ENCODE measurements around the gene CDH23. TPM values are rescaled to one million over a fixed set of nuclear protein-coding genes. Genes with fewer than 3 reads are reported as not detected.

The CDH23 gene
- total RNA-seq, 2 donors from 2014 or later = 0.06 TPM; not detected in 1

DNA sequence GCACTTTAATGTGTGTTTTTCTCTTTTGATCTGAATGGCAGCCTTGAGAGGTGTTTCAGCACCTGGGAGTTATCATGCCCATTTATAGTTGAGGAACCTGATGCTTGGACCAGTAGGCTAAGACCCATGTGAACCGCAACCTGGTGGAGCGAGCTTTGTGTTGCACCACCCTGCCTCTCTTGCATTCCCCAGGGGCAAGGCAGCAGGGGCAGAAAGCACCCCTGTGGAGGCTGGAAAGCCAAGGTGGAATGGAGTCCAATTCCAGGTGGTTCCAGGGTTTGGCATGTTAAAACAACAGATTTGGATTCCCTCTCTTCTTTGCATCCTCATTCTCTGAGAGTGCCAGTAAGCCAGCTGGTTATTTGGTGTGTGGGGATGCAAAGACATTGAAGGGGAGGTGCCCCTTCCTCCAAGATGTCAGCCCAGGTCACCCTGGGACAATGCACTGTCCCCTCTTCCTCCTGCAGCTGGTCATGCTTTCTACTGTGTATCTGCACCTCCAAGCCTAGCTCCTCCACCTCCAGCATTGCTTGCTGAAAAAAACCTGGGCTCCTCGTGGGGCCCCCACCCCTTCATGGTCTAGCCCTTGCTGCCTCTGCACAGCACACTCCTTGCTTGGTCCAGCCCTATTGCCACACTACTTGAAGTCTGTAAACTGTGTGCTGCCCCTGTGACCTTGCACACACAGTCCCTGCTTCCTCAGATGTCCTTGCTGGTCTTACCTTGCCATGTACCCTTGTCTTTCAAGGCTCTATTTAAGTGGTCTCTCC is 5.6 kb upstream of the CDH23 start:
- Mint-ChIP-seq H3K4me3 (no peak overlapping the region), H3K27ac (no peak overlapping the region), H3K36me3 (no peaks in the 10 kb centered on the region), H3K9me3 (no peaks in the 10 kb centered on the region), H3K4me1 (ENCODE audit: low read depth in 2 of 2) (peaks cover 0 to 2% of the 10 kb centered on the region in 2 donors), H3K27me3 (peaks cover 33 to 48% of the 10 kb centered on the region in 2 donors)
- DNase-seq (ENCODE audit: low spot score) (no peak), ATAC-seq (peak in 1 of 2 donors; percentile 10)

DNA sequence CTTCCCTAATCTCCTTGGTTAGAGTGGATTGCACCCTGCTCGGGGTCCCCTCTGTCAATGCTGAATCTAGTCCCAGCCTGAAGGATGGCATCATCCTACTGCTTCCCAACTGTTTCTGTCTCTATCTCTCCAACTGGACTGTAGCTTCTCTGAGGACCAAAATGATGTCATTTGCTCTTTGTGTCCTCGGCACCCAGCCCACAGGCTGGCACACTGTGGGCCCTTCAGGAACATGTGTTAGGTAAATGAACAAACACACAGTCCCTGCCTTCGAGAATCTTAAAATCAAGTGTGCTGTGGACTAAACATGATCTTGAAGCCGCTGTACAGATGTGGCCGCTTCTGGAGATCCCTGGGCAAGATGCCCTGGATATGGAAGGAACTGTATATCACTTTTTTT is 5.0 kb upstream of the CDH23 start:
- peaks cover 33 to 50% of the 10 kb centered on the region in 2 donors for H3K27me3 Mint-ChIP-seq
- no peak for ATAC-seq
- H3K36me3 Mint-ChIP-seq = no peaks in the 10 kb centered on the region
- H3K27ac Mint-ChIP-seq = no peak overlapping the region
- no peak overlapping the region for H3K4me3 Mint-ChIP-seq
- no peak for DNase-seq (ENCODE audit: low spot score)
- no peaks in the 10 kb centered on the region for H3K9me3 Mint-ChIP-seq
- H3K4me1 Mint-ChIP-seq (ENCODE audit: low read depth in 2 of 2) = peaks cover 0 to 3% of the 10 kb centered on the region in 2 donors

DNA sequence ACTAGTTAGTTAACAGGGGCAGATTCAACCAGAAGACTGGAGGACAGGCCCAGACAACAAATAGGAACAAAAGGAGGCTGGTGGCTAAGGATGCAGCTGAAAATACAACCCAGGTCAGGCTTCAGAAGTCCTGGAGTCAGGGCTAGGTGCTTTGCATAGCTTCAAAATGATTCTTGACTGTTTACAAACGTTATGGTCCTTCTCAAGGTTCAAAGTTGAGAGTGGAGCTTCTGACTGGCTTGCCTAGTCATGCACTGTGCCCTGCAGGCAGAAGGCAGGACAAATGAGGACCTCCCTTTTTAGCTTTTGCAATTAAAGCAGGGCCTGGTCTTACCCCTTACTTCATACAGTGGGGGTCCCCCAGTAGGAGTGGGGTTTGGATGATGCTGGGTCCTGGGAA is 4.4 kb upstream of the CDH23 start:
- ATAC-seq (no peak), DNase-seq (ENCODE audit: low spot score) (no peak)
- Mint-ChIP-seq H3K27ac (no peak overlapping the region), H3K9me3 (no peaks in the 10 kb centered on the region), H3K4me3 (no peak overlapping the region), H3K36me3 (no peaks in the 10 kb centered on the region), H3K4me1 (ENCODE audit: low read depth in 2 of 2) (peaks cover 0 to 3% of the 10 kb centered on the region in 2 donors), H3K27me3 (peaks cover 33 to 50% of the 10 kb centered on the region in 2 donors)

DNA sequence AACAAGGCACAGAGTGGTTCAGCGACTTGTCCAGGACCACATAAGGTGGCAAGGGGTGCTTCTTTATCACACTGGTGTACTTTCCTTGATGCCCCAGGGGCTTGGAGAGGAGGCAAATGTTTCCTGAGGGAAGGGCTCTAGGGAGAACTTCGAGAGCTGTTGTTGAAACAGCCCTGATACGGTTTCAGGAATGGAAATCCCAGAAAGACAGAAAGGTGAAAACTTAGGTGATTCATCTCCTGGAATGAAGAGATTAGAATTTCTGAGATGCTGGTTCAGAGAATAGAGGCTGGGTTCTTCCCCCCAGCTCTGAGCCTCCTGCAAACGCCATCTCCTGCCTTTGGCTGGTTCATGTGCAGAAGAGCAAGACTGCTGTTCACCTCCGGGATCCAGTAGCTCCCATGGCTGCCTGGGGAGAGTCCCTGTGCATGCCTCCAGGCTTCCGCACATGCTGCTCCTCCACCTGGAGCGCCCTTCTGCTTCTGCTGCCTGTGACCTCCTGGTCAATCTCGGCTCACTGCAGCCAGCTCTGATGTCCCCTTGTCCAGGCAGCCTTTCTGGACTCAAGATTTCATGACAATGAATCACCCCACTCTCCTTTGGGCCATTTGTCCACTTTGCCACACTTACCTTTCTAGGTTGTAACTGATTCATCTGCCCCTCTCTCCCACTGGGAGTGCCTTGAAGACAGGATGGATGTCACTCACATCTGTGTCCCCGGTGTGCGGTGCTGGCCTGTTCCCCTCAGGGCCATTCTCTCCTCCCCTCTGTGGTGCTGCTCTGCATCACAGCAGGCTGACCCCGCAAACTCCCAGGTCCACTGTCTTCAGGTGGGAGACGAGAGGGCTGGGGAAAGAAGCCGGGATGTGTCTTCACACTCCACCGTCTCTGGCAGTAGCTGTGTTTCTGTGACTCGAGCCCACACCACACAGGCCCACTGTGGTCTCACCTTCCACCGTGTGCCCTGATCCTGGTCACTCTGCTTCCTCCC is 3.6 kb upstream of the CDH23 start:
- Mint-ChIP-seq H3K4me1 (ENCODE audit: low read depth in 2 of 2) (peaks cover 2 to 4% of the 10 kb centered on the region in 2 donors), H3K4me3 (no peak overlapping the region), H3K27ac (no peak overlapping the region), H3K36me3 (no peaks in the 10 kb centered on the region), H3K27me3 (peaks cover 34 to 50% of the 10 kb centered on the region in 2 donors), H3K9me3 (no peaks in the 10 kb centered on the region)
- no peak for DNase-seq (ENCODE audit: low spot score)
- no peak for ATAC-seq

DNA sequence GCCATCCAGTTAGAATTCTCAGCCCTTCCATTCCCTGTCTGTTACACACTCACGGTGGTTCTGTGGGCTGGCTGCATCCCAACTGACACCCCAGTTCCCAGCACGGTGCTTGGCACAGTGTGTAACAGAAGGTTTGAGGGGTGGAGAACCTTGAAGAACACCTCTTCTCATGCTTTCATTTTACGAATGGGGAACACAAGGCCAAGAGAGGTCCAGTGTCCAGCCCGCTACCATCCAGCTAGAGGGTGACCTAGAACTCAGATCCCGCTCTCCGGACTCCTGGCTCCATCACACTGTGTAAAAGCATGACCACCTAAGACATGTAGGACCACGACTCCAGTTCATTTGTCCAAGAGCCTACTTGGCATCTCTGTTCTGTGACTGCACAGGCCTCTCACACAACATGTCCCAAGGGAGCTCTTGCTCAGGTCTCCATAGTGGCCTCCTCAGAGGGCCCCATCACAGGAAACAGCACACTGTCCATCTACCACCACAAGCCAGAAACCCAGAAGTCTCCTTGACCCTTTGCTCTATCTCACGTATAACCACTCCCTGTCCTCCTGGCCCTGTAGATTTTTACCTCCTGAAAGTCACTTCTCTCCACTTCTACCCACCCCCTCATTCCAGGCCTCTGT is 2.8 kb upstream of the CDH23 start:
- Mint-ChIP-seq H3K36me3 (no peaks in the 10 kb centered on the region), H3K4me3 (no peak overlapping the region), H3K9me3 (no peaks in the 10 kb centered on the region), H3K27me3 (peaks cover 39 to 50% of the 10 kb centered on the region in 2 donors), H3K4me1 (ENCODE audit: low read depth in 2 of 2) (peaks cover 5 to 6% of the 10 kb centered on the region in 2 donors), H3K27ac (no peak overlapping the region)
- ATAC-seq (no peak), DNase-seq (ENCODE audit: low spot score) (no peak)

DNA sequence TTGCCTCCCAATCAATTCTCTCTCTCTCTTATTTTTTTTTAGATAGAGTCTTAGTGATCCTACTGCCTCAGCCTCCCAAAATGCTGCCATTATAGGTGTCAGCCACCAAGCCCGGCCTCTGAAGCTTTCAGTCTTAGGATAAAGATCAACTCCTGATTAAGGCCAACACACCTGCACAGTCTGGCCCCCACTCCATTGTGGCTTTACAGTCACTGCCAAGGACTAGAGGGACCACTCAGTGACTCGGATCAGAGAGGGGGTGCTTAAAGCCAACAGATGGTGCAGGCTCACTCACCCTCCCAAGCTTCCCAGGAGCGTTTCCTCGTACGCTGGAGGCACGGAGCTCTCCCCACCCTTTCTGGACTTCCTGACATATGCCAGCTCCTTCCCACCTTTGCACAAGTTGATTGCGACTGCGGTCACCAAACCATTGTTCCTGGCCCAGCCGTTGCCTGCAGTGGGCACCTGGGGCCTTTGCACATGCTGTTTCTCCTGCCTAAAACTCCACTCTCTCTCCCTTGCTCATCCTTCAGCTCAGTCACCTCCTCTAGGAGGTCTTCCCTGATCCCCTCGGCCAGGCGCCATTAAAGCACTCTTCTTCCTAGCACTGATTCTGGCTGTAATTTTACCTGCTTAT is 1.7 kb upstream of the CDH23 start:
- ATAC-seq = no peak
- no peaks in the 10 kb centered on the region for H3K9me3 Mint-ChIP-seq
- no peak overlapping the region for H3K27ac Mint-ChIP-seq
- no peak for DNase-seq (ENCODE audit: low spot score)
- H3K4me1 Mint-ChIP-seq (ENCODE audit: low read depth in 2 of 2) = peaks cover 5 to 6% of the 10 kb centered on the region in 2 donors
- peak overlapping the region; percentile 36 for H3K4me3 Mint-ChIP-seq
- H3K36me3 Mint-ChIP-seq = no peaks in the 10 kb centered on the region
- peaks cover 42 to 56% of the 10 kb centered on the region in 2 donors for H3K27me3 Mint-ChIP-seq

DNA sequence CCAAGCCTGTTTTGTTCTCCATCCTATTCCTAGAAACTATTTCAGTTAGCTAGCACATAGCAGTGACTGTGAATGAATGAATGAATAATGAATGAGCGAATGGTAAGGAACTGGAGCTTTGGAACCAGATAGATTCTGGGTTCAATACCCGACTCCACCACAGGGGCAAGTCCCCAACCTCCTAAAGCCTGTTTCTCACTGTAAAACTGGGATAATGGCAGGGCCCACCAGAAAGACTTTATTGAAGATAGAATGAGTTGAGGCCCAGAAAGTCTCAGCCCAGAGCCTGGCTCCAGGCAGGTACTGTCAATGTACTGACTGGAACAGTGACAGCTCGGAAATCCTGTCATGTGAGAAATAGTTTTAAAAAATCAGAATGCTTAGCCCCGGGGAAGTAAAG is 1.1 kb upstream of the CDH23 start:
- Mint-ChIP-seq H3K9me3 (no peaks in the 10 kb centered on the region), H3K4me3 (peak overlapping the region; percentile 36), H3K4me1 (ENCODE audit: low read depth in 2 of 2) (peaks cover 5 to 6% of the 10 kb centered on the region in 2 donors), H3K27ac (no peak overlapping the region), H3K36me3 (no peaks in the 10 kb centered on the region), H3K27me3 (peaks cover 45 to 59% of the 10 kb centered on the region in 2 donors)
- ATAC-seq (no peak), DNase-seq (ENCODE audit: low spot score) (no peak)

DNA sequence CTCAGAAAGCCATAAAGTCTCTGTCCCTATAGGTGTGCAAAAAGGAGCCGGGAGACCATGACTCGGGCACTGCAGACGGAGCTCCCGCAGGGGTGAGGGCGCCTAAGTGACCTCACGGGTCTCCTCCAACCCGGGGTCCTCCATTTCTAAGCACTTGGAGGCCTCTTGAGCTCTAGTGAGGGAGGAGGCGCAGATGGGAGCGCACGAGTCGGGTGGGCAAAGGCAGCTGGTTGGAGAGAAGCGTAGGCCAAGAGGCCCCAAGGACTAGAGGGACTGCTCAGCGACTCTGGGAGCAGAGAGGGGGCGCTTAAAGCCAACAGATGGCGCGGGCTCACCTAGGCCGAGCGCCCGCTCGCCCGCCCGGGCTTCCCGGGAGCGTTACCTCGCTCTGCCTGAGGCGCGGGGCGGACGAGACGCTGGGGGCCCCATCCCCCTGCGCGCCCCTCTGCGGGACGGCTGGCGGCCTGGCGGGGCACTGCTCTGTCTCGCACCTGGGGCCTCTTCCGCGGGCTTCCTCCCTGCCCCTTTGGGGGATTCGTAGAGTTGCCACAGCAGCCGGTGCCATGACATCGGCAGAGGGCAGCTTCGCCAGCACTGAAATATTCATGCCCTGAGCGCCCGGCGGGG is 523 bp upstream of the CDH23 start:
- Mint-ChIP-seq H3K27me3 (peaks cover 49 to 59% of the 10 kb centered on the region in 2 donors), H3K4me1 (ENCODE audit: low read depth in 2 of 2) (peaks cover 5 to 6% of the 10 kb centered on the region in 2 donors), H3K9me3 (no peaks in the 10 kb centered on the region), H3K4me3 (peak overlapping the region; percentile 36), H3K36me3 (no peaks in the 10 kb centered on the region), H3K27ac (no peak overlapping the region)
- ATAC-seq (peak; percentile 20 to 22), DNase-seq (ENCODE audit: low spot score) (no peak)

DNA sequence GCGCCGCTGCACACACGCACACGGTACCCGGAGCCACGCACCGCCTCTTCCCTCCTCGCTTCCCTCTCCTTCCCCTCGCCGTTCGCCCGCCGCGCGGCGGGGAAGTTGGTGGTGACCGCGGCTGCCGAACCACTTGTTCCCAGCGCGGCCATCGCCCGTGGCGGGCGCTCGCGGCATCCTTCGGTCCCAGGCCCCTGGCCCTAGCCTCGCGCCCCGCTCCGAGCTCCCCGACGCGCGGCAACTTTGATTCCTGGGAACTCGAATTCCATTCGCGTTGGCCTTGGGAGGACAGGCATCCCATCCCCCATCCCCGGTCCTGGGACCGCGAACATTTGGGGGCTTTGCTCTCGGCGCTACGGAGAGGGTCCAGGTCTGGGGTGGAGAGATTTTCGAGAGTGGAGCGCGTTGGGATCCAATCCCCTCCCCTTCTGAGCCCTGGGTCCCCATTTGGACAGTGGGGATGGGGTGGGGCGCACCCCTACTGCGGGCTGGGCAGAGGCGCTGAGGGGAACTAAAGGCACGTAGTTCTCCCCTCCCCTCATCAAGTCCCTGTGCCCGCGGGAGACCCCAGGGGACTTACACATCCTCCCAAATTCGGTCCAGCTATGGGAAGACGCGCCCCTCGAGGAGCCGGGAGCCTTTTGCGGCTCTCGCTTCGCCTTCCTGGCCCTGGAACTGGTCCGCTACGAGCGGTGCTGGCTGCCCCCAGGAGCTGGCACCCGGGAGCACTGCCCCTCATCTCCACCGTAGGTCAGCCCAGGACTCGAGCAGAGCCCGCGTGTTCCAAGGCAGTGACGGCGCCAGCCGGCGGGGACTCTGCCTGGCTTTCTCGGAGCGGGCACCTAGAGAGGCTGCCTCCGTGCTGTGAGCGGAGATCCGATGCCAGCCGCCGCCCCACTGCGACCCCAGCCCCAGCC is 834 bp downstream of the CDH23 start:
- ATAC-seq (no peak), DNase-seq (ENCODE audit: low spot score) (no peak)
- Mint-ChIP-seq H3K4me3 (no peak overlapping the region), H3K4me1 (ENCODE audit: low read depth in 2 of 2) (peaks cover 5 to 6% of the 10 kb centered on the region in 2 donors), H3K27me3 (peaks cover 42 to 48% of the 10 kb centered on the region in 2 donors), H3K27ac (no peak overlapping the region), H3K36me3 (no peaks in the 10 kb centered on the region), H3K9me3 (no peaks in the 10 kb centered on the region)

DNA sequence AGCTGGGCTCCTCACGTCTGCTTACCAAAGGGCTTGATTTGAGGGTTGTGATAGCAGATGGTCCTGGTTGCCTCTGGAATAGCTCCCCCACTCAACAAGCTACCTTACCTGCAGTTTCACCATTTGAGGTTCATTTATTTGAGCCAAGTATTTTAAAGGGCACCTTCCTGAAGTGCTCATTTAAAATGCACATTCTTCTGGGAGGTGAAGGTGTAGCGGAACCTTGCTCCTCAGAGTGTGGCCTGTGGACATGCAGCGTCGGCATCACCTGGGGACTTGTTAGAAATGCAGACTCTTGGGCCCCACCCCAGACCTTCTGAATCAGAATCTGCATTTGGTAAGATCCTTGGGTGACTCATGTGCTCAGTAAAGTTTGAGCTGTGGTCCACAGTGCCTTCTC is 2.3 kb downstream of the CDH23 start:
- H3K27ac Mint-ChIP-seq = no peak overlapping the region
- H3K27me3 Mint-ChIP-seq = peaks cover 35 to 44% of the 10 kb centered on the region in 2 donors
- peaks cover 5 to 6% of the 10 kb centered on the region in 2 donors for H3K4me1 Mint-ChIP-seq (ENCODE audit: low read depth in 2 of 2)
- H3K36me3 Mint-ChIP-seq = no peaks in the 10 kb centered on the region
- DNase-seq (ENCODE audit: low spot score) = no peak
- no peak overlapping the region for H3K4me3 Mint-ChIP-seq
- H3K9me3 Mint-ChIP-seq = no peaks in the 10 kb centered on the region
- no peak for ATAC-seq

DNA sequence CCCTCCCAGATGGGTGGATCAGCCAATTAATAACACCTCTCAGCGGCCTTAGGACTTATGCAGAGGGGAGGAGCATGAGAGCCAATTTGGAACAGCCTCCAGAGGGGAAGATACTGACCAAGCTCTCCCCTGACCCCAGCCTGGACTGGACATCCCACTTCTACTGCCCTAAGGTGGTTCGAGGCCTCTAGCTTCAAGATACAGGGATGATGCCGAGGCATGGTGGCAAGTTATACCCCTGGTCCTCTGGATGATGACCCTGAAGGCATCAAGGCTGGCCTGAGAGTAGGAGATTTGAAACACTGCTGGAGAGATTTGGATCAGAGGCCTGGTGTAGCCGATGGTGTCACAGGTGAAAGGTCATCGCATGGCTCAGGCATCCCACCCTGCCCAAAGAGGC is 3.2 kb downstream of the CDH23 start:
- H3K4me3 Mint-ChIP-seq = no peak overlapping the region
- ATAC-seq (no peak), DNase-seq (ENCODE audit: low spot score) (no peak)
- peaks cover 5 to 6% of the 10 kb centered on the region in 2 donors for H3K4me1 Mint-ChIP-seq (ENCODE audit: low read depth in 2 of 2)
- H3K36me3 Mint-ChIP-seq = no peaks in the 10 kb centered on the region
- peaks cover 34 to 42% of the 10 kb centered on the region in 2 donors for H3K27me3 Mint-ChIP-seq
- H3K27ac Mint-ChIP-seq = no peak overlapping the region
- H3K9me3 Mint-ChIP-seq = no peaks in the 10 kb centered on the region

DNA sequence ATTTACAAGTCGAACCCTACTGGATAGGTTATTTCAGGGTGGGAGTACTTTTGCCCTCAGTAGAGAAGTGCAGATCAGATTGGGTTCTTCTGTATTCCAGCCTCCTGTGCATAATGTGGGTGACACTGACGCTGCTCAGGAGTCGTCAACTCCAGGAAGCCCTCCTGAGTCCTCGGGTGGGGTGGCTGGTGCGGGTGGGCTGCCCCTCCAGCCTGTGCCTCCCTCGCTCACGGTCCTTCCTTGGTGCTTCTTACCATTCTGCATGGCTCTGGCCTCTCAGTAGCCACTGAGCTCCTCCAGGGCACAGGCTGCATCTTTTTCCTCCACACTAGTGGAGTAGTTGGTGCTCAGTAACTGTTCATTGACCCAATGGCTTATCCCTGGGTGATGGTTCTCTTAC is 4.3 kb downstream of the CDH23 start:
- no peaks in the 10 kb centered on the region for H3K36me3 Mint-ChIP-seq

More for the DNA sequence above, 4.3 kb downstream of the CDH23 start:
- no peak overlapping the region for H3K27ac Mint-ChIP-seq
- no peak overlapping the region for H3K4me3 Mint-ChIP-seq
- ATAC-seq (no peak), DNase-seq (ENCODE audit: low spot score) (no peak)
- peaks cover 4 to 5% of the 10 kb centered on the region in 2 donors for H3K4me1 Mint-ChIP-seq (ENCODE audit: low read depth in 2 of 2)
- peaks cover 24 to 31% of the 10 kb centered on the region in 2 donors for H3K27me3 Mint-ChIP-seq
- no peaks in the 10 kb centered on the region for H3K9me3 Mint-ChIP-seq

All from natural killer cell treated with Interleukin-12 subunit alpha and Interleukin-12 subunit beta and Interleukin-15 and Interleukin-18, amount 100 ng/mL, for 72 hours (primary cell).